GM13977 (cell line): ENCODE measurements around the gene KCNG1.

ENCODE experiments used
- DNase-seq: peaks from one replicate; pipeline ENCODE4 v3.0.0; 2012; ENCODE audit warnings: low spot score
- in situ Hi-C: fragments of 300-500 bp; cut with MboI; formaldehyde crosslinking; loops from one replicate; pipeline ENCODE4 v1.12.0; 2022; ENCODE audit warnings: low sequenced_read_pairs, low pct_unique_long_range_greater_than_20kb, mixed read lengths, inconsistent platforms; ENCODE audit not compliant: unreplicated experiment
- TF ChIP-seq, protein P1 (sequence below): IDR thresholded peaks from 2 replicates; pipeline ENCODE4 v1.5.1; 2012; ENCODE audit warnings: mild to moderate bottlenecking, control low read depth; ENCODE audit not compliant: insufficient read depth; ENCODE audit errors: extremely low read depth, missing control alignments

Gene KCNG1

GRCh38 chr20:50957798-50958614 lies 64.9 kb downstream of the KCNG1 start, which contains the start of gene DPM1:
Gene DPM1, minus strand, starts transcription at chr20:50958532. Its CDS starts 9 bp downstream, at chr20:50958523.
- TF ChIP-seq, protein P1, sequence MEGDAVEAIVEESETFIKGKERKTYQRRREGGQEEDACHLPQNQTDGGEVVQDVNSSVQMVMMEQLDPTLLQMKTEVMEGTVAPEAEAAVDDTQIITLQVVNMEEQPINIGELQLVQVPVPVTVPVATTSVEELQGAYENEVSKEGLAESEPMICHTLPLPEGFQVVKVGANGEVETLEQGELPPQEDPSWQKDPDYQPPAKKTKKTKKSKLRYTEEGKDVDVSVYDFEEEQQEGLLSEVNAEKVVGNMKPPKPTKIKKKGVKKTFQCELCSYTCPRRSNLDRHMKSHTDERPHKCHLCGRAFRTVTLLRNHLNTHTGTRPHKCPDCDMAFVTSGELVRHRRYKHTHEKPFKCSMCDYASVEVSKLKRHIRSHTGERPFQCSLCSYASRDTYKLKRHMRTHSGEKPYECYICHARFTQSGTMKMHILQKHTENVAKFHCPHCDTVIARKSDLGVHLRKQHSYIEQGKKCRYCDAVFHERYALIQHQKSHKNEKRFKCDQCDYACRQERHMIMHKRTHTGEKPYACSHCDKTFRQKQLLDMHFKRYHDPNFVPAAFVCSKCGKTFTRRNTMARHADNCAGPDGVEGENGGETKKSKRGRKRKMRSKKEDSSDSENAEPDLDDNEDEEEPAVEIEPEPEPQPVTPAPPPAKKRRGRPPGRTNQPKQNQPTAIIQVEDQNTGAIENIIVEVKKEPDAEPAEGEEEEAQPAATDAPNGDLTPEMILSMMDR: no peak
- in situ Hi-C loops: no loop called here
- DNase-seq: peak; percentile 86

- in situ Hi-C loops: no loop called here
- DNase-seq: no peak
- TF ChIP-seq, protein P1: no peak
These were observed 65.6 kb downstream of the KCNG1 start for GRCh38 chr20:50957276-50957675.

GRCh38 chr20:50953821-50954220 lies 69.1 kb downstream of the KCNG1 start:
- TF ChIP-seq, protein P1: no peak
- DNase-seq: no peak
- in situ Hi-C loops: no loop called here
